DOHH2 (cell line): ENCODE results near the gene PPFIBP1.

Source experiments
- H3F3A ChIP-seq: fragments of 200-600 bp; sonication (generic), shearing (Covaris generic); 2 replicates; pipeline ENCODE4 v1.6.0; 2016; ENCODE audit warnings: antibody characterized with exemption, mild to moderate bottlenecking; ENCODE audit not compliant: control insufficient read depth, insufficient read depth
- H3K27ac ChIP-seq: fragments of 200-600 bp; sonication (generic); 2 replicates; pipeline ENCODE4 v1.5.1; 2014; ENCODE audit warnings: low read depth, mild to moderate bottlenecking, low read length, moderate library complexity
- H3K27me3 ChIP-seq: fragments of 200-600 bp; sonication (generic); 2 replicates; pipeline ENCODE4 v1.6.1; 2014; ENCODE audit warnings: mild to moderate bottlenecking, low read length, mixed read lengths; ENCODE audit not compliant: control insufficient read depth
- H3K36me3 ChIP-seq: fragments of 200-600 bp; sonication (generic); 2 replicates; pipeline ENCODE4 v1.6.1; 2014; ENCODE audit warnings: mild to moderate bottlenecking, low read length, moderate library complexity, mixed read lengths; ENCODE audit not compliant: control insufficient read depth
- H3K4me1 ChIP-seq: fragments of 200-600 bp; sonication (generic); 2 replicates; pipeline ENCODE4 v1.6.1; 2014; ENCODE audit warnings: mild to moderate bottlenecking, low read length, mixed read lengths; ENCODE audit not compliant: control insufficient read depth
- H3K4me2 ChIP-seq: fragments of 200-600 bp; sonication (generic); 2 replicates; pipeline ENCODE4 v1.6.0; 2014; ENCODE audit warnings: mild to moderate bottlenecking, low read length, moderate library complexity
- H3K4me3 ChIP-seq: fragments of 200-600 bp; sonication (generic); 2 replicates; pipeline ENCODE4 v1.5.1; 2014; ENCODE audit warnings: mild to moderate bottlenecking, low read length, mixed read lengths
- H3K79me2 ChIP-seq: fragments of 200-600 bp; sonication (generic); 2 replicates; pipeline ENCODE4 v1.6.1; 2014; ENCODE audit warnings: mild to moderate bottlenecking, low read length, mixed read lengths; ENCODE audit not compliant: control insufficient read depth
- H3K9me2 ChIP-seq: fragments of 200-600 bp; sonication (generic); replicated peaks from 2 replicates; pipeline ENCODE4 v1.6.1; 2014; ENCODE audit warnings: mild to moderate bottlenecking, low read length, mixed read lengths; ENCODE audit not compliant: control insufficient read depth
- H3K9me3 ChIP-seq: fragments of 200-600 bp; sonication (generic); 2 replicates; pipeline ENCODE4 v1.6.1; 2014; ENCODE audit warnings: antibody characterized with exemption, low read length, mixed read lengths; ENCODE audit not compliant: control insufficient read depth, insufficient read depth
- H4K20me1 ChIP-seq: fragments of 200-600 bp; sonication (generic); 2 replicates; pipeline ENCODE4 v1.6.0; 2014; ENCODE audit warnings: low read depth, mild to moderate bottlenecking, antibody characterized with exemption, low read length, moderate library complexity; ENCODE audit not compliant: control insufficient read depth, insufficient read depth
- CTCF ChIP-seq: fragments of 200-600 bp; sonication (generic); IDR thresholded peaks from one replicate; pipeline ENCODE4 v1.5.1; 2014; ENCODE audit warnings: antibody characterized with exemption, mild to moderate bottlenecking, low read depth, low read length; ENCODE audit not compliant: poor library complexity, severe bottlenecking
- EZH2phosphoT487 ChIP-seq: fragments of 200-600 bp; sonication (generic); IDR thresholded peaks from 2 replicates; pipeline ENCODE4 v1.6.1; 2017; ENCODE audit warnings: borderline replicate concordance, mild to moderate bottlenecking, antibody characterized with exemption, low read length, moderate library complexity, mixed read lengths

The PPFIBP1 gene

GRCh38 chr12:27498149-27498548, 25.9 kb upstream of the PPFIBP1 start:
- H4K20me1 ChIP-seq: no peaks in the 10 kb centered on the region
- no peaks in the 10 kb centered on the region for H3K9me3 ChIP-seq
- H3K4me2 ChIP-seq: no peak overlapping the region
- no peaks in the 10 kb centered on the region for H3K9me2 ChIP-seq
- no peaks in the 10 kb centered on the region for H3K4me1 ChIP-seq
- H3K79me2 ChIP-seq: no peaks in the 10 kb centered on the region
- no peaks in the 10 kb centered on the region for H3F3A ChIP-seq
- H3K36me3 ChIP-seq: no peaks in the 10 kb centered on the region
- 0 out of 2 replicates have a peak, but pooled peaks cover 3% of the 10 kb centered on the region for H3K27me3 ChIP-seq
- no peak overlapping the region for H3K4me3 ChIP-seq
- TF ChIP-seq EZH2phosphoT487: no peak
- TF ChIP-seq CTCF: no peak
- no peak overlapping the region for H3K27ac ChIP-seq

- H3F3A ChIP-seq: no peaks in the 10 kb centered on the region
- no peak overlapping the region for H3K4me3 ChIP-seq
- TF ChIP-seq CTCF (no peak), EZH2phosphoT487 (no peak)
- no peaks in the 10 kb centered on the region for H3K79me2 ChIP-seq
- H3K9me3 ChIP-seq: no peaks in the 10 kb centered on the region
- H3K27ac ChIP-seq: no peak overlapping the region
- H3K36me3 ChIP-seq: no peaks in the 10 kb centered on the region
- H3K9me2 ChIP-seq: no peaks in the 10 kb centered on the region
- no peaks in the 10 kb centered on the region for H3K4me1 ChIP-seq
- H4K20me1 ChIP-seq: no peaks in the 10 kb centered on the region
- H3K4me2 ChIP-seq: no peak overlapping the region
- 0 out of 2 replicates have a peak, but pooled peaks cover 3% of the 10 kb centered on the region for H3K27me3 ChIP-seq
These were observed 25.2 kb upstream of the PPFIBP1 start for GRCh38 chr12:27498761-27499160.

- Histone ChIP-seq H3K9me2 (no peaks in the 10 kb centered on the region), H3K27me3 (0 out of 2 replicates have a peak, but pooled peaks cover 3% of the 10 kb centered on the region), H4K20me1 (no peaks in the 10 kb centered on the region), H3K4me2 (no peak overlapping the region), H3K36me3 (no peaks in the 10 kb centered on the region), H3K9me3 (no peaks in the 10 kb centered on the region), H3K79me2 (no peaks in the 10 kb centered on the region), H3K27ac (no peak overlapping the region), H3F3A (no peaks in the 10 kb centered on the region), H3K4me3 (no peak overlapping the region), H3K4me1 (no peaks in the 10 kb centered on the region)
- TF ChIP-seq CTCF (no peak), EZH2phosphoT487 (no peak)
These were observed 24.6 kb upstream of the PPFIBP1 start for GRCh38 chr12:27499377-27499776.

- H4K20me1 ChIP-seq: no peaks in the 10 kb centered on the region
- H3K9me3 ChIP-seq: no peaks in the 10 kb centered on the region
- no peak overlapping the region for H3K4me3 ChIP-seq
These were observed 23.5 kb upstream of the PPFIBP1 start for GRCh38 chr12:27500546-27500945.

More at GRCh38 chr12:27500546-27500945, 23.5 kb upstream of the PPFIBP1 start:
- Histone ChIP-seq H3K4me2 (no peak overlapping the region), H3K27me3 (0 out of 2 replicates have a peak, but pooled peaks cover 3% of the 10 kb centered on the region), H3K9me2 (no peaks in the 10 kb centered on the region), H3K27ac (no peak overlapping the region), H3K79me2 (no peaks in the 10 kb centered on the region), H3F3A (no peaks in the 10 kb centered on the region), H3K4me1 (no peaks in the 10 kb centered on the region), H3K36me3 (no peaks in the 10 kb centered on the region)
- TF ChIP-seq CTCF (no peak), EZH2phosphoT487 (no peak)
